Activated T-cell treated with anti-CD3 and anti-CD28 coated beads for 4 hours (primary cell): ENCODE data around the gene ST7.

Experiments
- DNase-seq: peaks from one replicate; pipeline ENCODE4 v3.0.0-alpha.2; 2020

ST7 gene

DNA sequence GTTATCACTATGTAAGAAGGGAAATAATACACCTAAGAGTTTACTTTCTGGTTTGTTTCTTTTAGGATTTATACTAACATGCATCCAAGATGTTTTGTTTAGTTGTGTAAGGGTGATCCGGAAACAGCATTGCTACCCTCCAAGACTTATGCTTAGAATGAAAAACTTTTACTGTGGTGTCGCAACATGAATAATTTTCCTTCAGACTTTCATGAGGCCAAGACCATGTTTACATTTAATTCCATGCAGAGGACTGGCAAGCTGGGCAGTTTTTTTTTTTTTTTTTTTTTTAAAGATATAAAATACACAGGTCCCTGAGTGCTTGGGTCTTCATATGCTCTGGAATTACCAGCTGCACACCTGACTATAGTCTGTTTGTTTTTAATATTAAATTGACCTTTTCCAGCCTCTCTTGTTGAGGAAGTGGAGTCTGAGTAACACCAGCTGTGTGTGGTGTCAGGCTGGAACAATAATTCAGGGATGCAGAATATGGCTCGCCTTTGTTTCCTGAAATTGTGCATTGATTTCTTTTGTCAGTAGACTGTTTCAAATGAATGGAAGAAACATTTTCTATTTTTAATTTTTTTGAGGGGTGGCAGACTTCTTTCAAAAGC is 81.7 kb downstream of the ST7 start:
- no peak for DNase-seq

DNA sequence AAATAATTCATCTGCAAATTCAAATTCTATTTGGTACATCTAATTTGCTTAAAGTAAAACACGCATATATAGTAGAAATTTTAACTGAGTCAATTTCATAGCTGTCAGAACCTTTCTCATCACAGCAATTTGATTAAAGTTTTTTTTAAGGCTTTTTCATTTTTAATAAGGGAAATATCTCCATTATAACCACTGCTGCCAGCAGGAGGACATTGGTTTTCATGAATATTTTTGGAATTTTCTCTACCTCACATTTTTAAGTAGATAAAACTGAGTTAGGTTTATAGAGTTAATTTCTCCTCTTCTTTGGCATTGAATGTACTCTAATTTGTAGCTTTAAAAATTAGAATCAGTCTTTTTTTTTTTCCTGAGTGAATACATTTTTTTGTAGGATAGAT is 82.2 kb downstream of the ST7 start:
- DNase-seq: no peak

DNA sequence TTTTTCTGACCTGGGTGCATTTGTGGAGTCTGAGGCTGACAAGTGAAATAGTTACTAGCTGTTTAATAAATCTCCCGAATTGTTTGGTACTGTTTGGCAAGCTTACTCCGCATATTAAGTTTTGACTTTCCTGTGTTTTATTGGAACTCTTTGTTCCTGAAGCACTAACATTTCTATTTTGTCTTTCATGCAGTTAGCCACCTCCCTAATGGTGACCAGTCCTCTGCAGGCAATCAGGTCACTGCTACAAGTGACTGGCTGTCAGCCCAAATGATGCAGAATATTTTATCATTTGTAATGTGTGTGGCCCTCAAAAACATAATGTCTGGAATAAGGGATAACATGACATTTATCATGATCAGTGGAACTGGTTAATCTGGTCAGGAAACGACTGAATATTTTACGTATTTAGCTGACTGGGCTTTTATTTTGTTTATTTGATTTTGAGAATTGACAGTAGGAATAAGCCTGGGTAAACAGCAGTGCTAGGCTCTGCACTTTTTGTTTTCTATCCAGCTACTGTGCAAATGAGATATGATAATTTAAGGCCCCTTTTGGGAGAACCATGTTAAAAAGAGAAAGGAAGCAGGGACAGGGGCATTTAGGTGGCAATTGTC is 82.9 kb downstream of the ST7 start:
- DNase-seq: no peak

DNA sequence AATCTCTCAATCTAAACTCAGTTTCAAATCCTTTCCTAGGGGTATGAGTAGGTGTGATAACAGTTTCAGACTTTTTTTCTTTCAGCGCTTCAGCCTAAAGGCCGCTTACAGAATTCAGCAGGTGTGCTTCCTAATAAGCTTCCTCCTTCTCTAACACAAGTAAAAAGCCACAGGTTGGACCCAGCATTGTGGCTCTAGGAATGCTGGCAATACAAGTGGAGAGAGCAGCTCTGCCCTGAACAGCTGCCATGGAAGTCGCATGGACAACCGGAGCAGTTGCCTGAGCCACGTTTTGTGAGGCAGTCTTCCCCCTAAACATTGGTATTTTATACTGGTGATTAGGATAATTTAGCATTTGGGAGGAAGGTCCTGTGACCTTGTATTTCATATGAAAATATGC is 83.5 kb downstream of the ST7 start:
- no peak for DNase-seq

DNA sequence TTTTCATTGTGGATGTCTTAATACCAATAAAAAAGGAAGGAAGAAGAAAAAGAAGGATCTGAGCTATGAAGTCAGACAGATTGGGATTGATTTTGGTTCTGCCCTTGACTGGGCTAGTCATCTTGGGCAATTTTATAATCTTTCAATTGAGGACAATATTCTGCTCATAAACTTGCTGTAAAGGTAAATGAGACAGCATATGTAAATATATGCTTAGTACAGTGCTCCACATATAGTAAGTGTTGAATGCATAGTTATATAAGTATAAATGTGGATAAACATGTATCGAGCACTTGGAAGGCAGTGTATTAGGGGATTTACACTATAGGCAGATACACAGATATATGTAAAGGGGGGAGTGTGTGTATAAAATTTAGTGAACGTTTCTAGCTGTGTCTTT is 85.1 kb downstream of the ST7 start:
- no peak for DNase-seq

GRCh38 chr7:117041007-117041406 is 87.7 kb downstream of the ST7 start:
- no peak for DNase-seq

- DNase-seq: no peak
Measured at GRCh38 chr7:117041822-117042221, 88.5 kb downstream of the ST7 start.

DNA sequence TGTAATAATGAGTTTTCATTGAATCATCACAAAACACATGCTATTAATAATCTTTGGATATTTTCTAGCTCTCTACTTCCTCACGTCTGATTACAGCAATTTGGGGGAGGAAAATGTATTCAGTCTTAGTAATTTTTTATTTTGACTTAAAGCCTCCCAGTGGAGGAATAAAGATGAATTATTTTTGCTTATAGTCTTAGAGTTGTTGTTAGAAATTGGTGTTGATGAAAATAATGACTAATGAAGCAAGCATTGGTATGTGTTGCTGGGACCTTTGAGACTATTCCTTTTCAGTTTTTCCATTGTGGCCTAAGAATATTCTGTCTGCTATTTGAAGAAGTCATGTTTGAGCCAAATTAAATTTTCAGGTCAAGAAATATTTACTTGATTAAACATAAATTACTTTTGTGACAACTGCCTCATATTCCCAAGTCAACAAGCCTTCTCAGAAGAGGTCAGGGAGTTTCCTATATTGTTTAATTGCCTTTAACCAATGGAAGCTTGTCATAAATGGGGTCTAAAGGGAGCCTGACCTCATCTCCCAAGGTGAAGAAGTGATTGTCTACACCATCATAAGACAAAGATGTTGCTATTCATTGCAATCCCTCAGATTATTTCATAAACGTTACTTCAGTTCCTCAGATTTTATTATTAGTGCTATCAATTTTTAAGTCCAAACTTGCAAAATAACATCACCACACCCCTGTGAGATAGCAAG is 90.0 kb downstream of the ST7 start:
- no peak for DNase-seq

DNA sequence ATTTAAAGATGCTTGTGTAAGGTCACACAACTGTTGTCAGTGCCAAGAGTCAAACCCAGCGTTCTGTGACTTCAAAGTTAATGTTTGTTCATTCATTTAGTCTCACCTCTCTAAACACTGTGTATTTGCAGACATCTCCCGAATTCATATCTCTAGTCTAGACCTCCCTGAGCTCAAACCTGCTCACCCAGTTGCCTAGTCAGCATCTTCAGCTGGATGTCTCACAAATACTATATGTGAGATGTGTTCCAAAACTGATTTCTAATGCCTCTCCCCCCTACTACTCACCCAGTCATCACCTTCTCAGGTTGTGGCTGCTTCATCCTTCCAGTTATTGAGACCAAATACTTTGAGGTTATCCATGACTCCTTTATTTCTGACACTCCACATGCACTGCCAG is 91.4 kb downstream of the ST7 start:
- no peak for DNase-seq

GRCh38 chr7:117045927-117046710 is 92.8 kb downstream of the ST7 start:
- DNase-seq: no peak

DNA sequence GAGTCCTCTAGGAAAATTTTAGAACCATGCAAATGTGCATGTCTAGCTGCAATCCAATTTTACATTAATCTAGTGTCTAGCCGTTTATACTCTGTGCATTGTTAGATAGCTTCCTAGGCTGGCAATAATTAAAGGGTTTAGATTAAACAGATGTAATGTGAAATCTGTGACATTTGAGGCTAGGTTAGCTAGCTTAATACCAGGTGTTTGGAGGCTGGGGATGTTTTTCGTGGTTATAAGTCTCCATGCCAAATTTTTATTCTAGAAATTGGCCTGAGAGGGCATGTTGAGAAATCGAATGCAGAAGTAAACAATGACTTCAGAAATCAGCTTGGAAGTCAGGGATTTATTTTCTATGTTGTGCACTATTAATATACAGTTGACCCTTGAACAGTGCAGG is 94.2 kb downstream of the ST7 start:
- DNase-seq: no peak

DNA sequence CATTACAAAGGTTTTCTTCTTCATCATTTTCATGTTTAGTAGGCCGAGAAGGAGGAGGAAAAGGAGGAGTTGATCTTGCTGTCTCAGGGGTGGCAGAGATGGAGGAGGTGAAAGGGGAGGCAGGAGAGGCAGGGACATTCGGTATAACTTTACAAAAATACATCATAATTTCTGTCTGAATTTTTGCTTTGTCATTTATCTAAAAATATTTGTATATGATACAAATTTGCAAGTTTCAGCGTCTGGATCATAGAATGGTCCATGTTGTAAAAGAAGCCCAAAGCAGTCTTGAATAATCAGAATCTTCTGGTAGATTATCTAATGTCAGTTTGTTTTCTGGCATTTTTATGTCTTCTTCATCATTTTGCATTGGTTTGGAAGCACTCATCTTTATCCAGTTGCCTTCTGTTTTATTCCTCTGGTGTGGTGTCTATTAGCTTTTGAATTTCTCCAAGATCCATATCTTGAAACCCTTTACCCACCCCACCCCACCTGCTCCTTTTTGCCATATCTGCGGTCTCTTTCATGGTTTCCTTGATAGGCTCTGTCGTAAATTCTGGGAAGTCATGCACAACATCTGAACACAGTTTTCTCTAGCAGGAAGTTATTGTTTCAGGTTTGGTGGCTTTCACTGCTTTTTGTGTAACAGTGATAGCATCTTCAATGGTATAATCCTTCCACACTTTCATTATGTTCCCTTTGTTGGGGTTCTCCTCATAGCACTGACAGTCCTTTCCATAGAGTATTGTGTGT is 95.0 kb downstream of the ST7 start:
- DNase-seq: no peak

DNA sequence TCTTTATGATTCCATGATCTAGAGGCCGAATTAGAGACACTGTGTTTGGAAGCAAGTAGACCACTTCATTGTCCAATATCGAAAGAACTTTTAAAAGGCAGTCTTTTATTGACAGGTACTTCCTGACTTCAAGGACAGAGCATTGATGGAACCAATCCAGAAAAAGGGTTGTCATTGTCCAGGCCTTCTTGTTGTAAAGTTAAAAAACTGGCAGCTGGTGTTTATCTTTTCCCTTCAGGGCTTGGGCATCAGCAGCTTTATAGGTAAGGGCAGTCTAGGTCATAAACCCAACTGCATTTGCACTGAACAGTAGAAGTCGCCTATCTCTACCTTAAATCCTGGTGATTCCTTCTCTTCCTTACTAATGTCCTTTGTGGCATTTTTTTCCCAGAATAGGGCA is 95.6 kb downstream of the ST7 start:
- DNase-seq: no peak

DNA sequence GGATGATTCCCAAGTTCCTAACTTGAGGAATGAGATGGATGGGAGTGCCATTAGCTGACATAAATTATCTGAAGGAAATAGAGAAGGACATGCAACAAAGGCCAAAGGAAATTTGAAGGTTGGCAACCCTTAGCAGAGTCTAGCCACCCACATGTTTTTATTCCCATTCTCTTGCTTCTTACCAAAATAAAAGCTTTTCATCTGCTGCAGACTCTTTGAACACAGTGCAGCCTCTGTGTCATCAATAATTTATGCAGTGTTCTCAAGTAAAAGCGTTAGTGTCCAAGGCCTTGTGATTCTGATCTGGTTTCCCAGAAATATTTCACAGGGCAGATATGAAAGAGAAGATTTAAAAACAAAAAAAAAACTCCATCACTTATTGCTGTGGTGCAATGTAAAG is 98.5 kb downstream of the ST7 start:
- DNase-seq: no peak

GRCh38 chr7:117053432-117053831 is 100.1 kb downstream of the ST7 start:
- no peak for DNase-seq

DNA sequence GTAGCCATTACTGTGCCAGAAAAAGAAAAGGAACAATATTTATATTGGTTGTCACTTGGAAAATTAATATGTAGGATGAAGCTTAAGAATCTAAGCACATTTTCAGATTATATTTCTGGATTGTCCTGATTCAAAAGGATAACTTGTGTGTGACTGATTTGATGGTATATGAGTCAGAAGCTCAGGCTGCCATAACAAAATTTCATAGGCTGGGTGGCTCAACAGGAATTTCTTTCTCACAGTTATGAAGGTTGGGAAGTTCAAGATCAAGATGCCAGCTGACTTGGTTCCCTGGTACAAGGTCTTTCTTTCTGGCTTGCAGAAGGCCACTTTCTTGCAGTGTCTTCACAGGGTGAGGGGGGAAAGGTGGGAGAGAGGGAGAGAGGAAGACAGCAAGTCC is 108.5 kb downstream of the ST7 start:
- no peak for DNase-seq

GRCh38 chr7:117062300-117062699 is 109.0 kb downstream of the ST7 start:
- no peak for DNase-seq

- no peak for DNase-seq
Measured at GRCh38 chr7:117064688-117065087, 111.4 kb downstream of the ST7 start.

DNA sequence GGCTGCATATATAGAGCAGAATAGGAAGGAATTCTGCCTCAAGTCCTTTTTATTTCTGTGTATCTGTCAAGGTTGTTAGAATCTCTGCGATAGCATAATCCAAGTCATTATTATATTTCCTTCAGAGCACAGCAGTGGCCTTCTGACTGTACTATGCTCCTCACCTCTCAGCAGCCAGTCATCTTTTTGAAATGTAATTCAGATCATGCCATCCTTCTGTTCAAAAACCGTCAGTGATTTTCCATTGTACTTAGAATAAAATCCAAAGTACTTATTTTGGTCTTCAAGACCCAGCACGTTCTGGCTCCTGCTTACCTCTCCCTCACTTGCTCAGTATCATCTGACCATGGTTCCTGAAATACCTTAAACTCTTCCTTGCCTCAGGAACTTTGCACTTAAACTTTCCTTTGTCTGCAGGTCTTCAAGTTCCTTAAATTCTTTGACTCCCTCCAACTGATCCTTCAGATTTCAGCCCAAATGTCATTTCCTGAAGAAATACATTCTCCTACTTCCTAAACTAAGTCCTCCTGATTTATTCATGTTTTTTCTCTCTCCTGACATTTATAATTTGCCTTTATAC is 112.4 kb downstream of the ST7 start:
- DNase-seq: no peak

DNA sequence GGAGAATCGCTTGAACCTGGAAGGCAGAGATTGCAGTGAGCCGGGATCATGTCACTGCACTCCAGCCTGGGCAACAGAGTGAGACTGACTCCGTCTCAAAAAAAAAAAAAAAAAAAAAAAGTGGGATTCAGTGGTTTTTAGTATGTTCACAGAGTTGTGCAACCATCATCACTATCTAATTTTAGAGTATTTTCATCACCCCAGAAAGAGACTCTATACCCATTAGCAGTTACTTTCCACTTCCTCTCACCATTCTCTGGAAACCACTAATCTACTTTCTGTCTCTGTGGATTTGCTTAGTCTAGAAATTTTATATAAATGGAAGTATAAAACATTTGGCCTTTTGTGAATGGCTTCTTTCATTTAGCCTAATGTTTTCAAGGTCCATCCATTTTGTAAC is 113.4 kb downstream of the ST7 start:
- DNase-seq: no peak

DNA sequence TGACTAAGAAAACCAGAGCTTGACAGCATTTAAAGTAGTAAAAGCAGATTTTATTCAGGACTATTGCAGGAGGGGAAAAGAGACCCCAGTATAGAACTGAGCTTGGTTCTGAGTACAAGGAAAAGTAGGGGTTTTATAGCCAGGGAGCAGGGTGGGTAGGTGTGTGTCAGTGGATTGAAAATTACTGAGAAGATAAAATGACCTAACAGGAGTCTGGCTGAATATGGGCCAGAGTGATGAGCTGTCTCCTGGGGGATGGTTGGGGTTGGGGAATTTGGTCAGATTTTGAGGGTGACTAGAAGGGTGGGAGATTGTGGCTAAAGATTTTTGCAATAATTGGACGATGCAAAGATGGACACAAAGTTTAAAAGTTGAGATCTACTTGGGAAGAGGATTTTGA is 114.0 kb downstream of the ST7 start:
- no peak for DNase-seq

DNA sequence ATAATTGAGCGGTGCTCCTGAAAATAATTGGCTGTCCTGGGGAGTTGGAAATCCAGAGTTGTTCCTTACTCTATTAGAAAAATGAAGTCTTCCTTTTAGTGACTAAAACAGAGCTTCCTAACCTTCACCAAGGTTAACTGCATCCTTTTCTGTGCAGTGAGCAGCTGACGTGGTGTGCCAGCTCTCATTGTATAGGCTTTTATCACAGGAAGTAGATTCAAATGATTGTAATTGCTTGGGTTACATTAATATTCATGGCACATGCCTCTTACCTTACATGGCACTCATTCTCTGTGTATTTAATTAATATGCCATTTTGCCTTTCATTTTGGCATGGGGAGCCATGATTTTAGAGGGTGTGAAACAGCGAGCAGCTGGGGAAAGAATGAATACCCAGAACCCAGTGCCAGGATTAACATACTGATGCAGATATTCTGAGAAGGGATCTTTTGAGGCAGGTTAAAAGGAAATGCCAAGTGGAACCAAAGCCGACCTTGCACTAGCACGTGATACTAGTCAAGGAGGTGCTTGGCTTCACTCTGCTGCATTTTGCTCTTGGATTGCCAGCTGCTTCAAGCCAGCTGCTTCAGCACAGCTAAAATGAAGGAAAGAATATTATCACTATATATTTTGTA is 115.3 kb downstream of the ST7 start:
- DNase-seq: no peak
